CD4-positive, alpha-beta T cell treated with Interleukin-2 at 100 ng/mL for 4 hours (primary cell): ENCODE data around the gene ZMPSTE24.
"Not testable (repeated sequence)": the region's sequence is repeated elsewhere in the genome, so short reads cannot be mapped to it uniquely, and the experiment has no call there.

Experiments used
- DNase-seq: peaks from one replicate; pipeline ENCODE4 v3.0.0-alpha.2; 2020; ENCODE audit warnings: low spot score

Gene ZMPSTE24

DNA sequence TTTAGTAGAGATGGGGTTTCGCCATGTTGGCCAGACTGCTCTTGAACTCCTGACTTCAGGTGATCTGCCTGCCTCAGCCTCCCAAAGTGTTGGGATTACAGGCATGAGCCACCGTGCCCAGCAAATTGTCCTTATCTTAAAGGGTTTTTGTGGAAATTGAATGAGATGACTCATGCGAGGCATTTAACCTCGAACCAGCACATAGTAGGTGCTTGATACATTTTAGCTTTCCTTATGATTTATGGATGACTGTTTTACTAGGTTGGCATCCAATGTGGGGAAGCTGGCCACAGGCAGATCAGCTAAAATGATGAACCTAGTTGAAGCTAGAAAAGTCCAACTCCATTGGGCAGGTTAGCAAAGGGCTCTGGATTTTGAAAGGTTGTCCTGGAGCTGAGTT lies 60.4 kb downstream of the ZMPSTE24 start:
- DNase-seq, result no peak

DNA sequence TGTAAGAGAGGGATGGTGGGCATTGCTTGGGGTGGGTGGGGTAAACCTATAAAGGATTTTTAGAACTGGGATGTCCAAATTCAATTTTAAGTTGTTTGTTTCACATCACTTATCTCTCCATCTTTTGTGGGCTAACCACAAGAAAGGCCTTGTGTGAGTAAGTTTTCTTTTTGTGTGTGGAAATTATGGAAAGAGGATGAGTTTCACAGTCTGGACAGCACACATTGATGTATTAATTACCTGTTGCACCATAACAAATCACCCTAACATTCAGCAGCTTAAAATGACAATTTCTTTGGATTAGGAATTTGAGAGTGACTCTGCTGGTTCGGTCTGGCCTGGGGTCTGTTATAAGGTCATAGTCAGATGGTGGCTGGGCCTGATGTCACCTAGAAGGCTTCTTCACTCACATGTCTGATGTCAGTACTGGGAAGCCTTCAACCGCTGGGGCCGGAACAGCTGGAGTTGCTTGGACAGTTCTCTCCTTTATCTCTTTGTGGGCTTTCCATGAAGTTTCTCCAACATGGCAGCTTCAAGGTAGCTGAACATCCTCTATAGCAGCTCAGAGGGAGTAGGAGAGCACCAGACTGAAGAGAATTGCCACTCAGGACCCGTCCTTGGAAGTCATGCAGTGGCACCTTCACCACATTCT lies 61.1 kb downstream of the ZMPSTE24 start:
- DNase-seq, result no peak

DNA sequence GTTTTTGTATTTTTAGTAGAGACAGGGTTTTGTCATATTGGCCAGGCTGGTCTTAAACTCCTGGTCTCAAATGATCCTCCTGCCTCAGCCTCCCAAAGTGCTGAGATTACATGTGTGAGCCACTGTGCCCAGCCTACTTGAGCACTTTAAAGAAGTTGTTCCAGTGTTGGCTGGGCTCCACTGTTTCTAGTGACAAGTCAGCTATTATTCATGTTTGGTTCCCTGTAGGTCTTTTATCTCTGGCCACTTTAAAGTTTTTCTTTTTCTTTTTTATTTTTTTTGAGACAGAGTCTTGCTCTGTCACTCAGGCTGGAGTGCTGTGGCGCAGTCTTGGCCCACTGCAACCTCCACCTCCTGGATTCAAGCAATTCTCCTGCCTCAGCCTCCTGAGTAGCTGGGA lies 73.4 kb downstream of the ZMPSTE24 start:
- DNase-seq, result not testable (repeated sequence)

DNA sequence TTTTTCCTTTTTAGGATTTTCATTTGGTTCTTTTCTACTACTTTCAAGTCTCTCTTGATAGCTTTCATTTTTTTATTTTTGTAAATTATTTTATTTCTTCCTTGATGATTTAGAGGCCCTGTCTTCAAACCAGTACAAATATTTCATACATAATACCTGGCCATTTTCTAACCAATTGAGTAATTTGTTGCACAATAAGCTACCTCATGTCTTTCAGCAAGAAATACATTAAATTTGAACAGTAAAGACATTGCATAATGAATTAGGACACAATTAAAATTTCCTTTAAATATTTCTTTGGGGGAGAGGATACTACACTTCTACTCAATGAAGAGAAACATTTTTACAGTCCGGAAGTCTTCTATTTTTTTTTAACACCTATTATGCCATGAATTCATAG lies 74.7 kb downstream of the ZMPSTE24 start:
- DNase-seq, result no peak

DNA sequence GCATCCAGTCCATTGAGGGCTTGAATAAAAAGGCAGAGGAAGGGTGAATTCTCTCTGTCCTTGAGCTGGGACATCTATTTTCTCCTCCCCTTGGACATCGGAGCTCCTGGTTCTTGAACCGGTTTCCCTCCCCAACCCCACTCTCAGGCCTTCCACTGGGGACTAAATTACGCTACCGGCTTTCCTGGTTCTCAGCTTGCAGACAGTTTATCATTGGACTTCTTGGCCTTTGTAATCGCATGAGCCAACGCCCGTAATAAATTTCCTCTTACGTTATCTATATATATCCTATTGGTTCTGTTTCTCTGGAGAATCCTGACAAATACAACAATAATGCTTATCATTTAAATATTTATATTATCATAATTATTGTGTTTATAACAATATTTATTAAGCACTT lies 79.4 kb downstream of the ZMPSTE24 start:
- no peak for DNase-seq

DNA sequence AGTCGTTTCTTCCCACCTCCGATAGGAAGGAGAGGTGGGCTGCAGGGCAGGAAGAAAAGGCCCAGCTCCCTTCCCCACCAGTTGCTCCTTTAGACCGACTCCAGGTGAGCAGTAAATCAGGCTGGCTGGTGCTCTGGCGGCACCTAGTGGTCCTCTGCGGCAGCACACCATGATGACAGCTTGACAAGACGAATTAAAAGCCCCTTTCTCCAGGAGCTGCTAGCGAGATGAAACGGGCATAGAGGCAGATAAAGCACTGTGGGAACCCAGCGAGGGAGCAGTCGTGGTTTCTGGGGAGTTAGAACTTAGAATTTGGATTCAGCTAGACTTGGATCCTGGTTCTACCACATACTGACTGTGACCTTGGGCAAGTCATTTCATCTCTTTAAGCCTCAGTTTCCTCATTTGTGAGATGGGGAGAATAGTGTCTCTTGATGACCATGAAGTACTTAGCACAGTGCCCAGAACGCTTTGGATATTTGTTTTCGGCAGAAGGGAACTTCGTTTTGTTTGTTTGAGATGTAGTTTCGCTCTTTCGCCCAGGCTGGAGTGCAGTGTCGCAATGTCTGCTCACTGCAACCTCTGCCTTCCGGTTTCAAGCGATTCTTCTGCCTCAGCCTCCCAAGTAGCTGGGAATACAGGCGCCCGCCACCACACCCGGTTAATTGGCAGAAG lies 80.8 kb downstream of the ZMPSTE24 start:
- peak; percentile 94 for DNase-seq

DNA sequence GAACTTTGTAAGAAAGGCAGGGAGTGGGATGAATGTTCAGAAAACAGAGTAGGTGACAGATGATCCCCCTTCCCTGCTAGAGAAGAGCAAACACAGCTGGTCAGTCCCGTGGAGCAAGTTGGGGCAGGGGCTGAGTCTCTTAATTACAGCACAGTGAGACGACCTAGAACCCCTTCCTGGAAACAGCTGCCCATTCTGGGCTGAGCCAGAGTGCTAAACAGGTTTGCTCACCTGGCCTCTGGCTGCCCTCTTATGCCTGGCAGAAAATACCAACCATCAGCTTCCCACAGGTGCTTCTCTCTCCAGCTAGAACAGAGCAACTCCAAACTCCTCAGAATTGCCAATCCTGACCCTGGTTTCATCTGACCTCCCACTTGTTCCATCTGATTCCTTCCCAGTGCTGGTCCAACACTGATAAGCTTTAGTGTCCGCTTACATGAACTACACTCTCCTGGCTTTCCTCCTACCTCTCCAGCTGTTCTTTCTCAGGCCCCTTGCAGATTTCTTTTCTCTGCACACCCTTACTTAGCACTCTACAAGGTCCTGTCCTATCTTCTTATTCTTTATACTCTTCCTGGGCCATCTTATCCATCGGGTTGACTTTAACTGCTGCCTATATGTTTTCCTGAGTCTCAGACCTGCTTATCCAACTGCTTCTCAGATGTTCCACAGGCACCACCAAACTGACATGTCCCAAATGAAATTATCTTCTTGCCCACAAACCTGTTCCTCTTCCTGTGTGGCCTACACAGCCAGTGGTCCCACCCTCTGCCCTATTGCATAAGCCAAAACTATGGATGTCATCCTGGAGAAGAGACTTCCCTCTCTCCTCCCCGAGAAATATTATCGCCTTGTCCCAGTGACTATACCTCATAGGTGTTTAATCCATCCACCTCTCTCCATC lies 81.6 kb downstream of the ZMPSTE24 start:
- DNase-seq, result no peak

DNA sequence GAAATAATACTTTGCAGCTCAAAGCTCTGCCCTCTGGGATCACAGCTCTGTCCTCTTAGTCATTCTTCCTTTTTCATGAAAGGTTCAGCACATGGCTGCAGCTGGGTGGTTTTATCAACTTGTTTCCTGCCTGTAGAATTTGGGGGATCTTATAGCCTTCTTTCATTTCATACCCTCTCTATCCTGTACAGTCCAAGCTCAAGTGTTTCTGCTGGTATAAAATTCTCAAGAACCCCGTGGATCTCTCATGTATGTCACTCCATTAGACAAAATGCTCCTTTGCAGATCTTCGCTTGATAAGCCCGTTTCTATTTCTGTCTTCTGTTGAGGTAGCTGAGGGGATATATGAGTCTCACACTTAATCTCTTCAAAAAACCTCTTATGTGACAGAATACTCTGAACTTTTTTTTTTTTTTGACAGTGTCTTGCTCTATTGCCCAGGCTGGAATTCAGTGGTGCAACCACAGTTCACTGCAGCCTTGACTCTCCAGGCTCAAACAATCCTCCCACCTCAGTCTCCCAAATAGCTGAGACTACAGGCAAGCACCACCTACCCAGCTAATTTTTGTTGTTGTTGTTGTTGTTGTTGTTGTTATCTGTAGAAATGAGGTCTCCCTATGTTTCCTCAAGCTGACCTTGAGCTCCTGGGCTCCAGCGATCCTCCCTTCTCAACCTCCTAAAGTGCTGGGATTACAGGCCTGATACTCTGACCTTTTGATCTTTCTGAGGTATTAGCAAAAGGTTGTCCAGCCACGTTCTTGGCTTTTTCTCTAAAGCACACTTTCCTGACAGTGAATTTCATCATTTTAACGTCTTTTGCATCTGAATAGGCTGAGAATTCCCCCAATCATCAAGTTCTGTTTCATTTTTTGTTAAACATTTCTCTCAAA lies 83.7 kb downstream of the ZMPSTE24 start:
- no peak for DNase-seq

DNA sequence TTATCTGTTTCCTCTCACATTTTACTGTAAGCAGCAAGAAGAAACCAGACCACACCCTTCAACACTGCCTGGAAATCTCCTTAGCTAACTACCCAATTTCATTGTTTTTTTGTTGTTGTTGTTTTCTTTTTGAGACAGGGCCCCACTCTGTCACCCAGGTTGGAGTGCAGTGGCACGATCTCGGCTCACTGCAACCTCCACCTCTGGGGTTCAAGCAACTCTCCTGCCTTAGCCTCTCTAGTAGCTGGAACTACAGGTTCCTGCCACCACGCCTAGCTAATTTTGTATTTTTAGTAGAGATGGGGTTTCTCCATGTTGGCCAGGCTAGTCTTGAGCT lies 84.3 kb downstream of the ZMPSTE24 start:
- not testable (repeated sequence) for DNase-seq
